DND-41 (cell line): ENCODE results near the gene GATA3.

Experiments
- ATAC-seq: fragments of 200-7000 bp; cut with Tn5 transposase; 3 replicates; pipeline ENCODE4 v1.9.1; 2021; ENCODE audit warnings: low read depth; ENCODE audit not compliant: insufficient read depth
- DNase-seq: peaks from one replicate; pipeline ENCODE4 v3.0.0-alpha.2; 2020
- H2AFZ ChIP-seq: 2 replicates; pipeline ENCODE4 v1.6.0; 2012; ENCODE audit warnings: low read depth, low read length
- H3K27ac ChIP-seq: 2 replicates; pipeline ENCODE4 v1.5.1; 2012; ENCODE audit warnings: low read length, inconsistent platforms
- H3K27me3 ChIP-seq: fragments of 200-600 bp; sonication (generic); 2 replicates; pipeline ENCODE4 v1.6.0; 2012; ENCODE audit warnings: low read length, mild to moderate bottlenecking, inconsistent platforms; ENCODE audit not compliant: insufficient read depth, poor library complexity
- H3K36me3 ChIP-seq: 2 replicates; pipeline ENCODE4 v1.5.1; 2012; ENCODE audit warnings: low read length, inconsistent platforms; ENCODE audit not compliant: insufficient read depth
- H3K4me1 ChIP-seq: 2 replicates; pipeline ENCODE4 v1.5.1; 2012; ENCODE audit warnings: mild to moderate bottlenecking, low read length; ENCODE audit not compliant: insufficient read depth
- H3K4me2 ChIP-seq: 2 replicates; pipeline ENCODE4 v1.6.0; 2012; ENCODE audit warnings: mild to moderate bottlenecking, moderate library complexity, low read length, inconsistent platforms; ENCODE audit not compliant: insufficient read depth
- H3K4me3 ChIP-seq, 2 experiments: fragments of 200-600 bp in 1 of 2; shearing (Covaris generic) in 1 of 2; 2 replicates each; pipeline ENCODE4 v1.5.1; 2012 to 2016; ENCODE audit warnings: inconsistent platforms in 2 of 2, low read length in 2 of 2, mild to moderate bottlenecking in 2 of 2, low read depth in 1 of 2, moderate library complexity in 1 of 2
- H3K79me2 ChIP-seq: 2 replicates; pipeline ENCODE4 v1.6.0; 2012; ENCODE audit warnings: low read length, inconsistent platforms; ENCODE audit not compliant: insufficient read depth
- H3K9ac ChIP-seq: 2 replicates; pipeline ENCODE4 v1.6.0; 2012; ENCODE audit warnings: low read depth, mild to moderate bottlenecking, inconsistent platforms, low read length, moderate library complexity
- H3K9me3 ChIP-seq: 2 replicates; pipeline ENCODE4 v1.5.1; 2012; ENCODE audit warnings: low read length, moderate library complexity, mild to moderate bottlenecking, inconsistent platforms; ENCODE audit not compliant: insufficient read depth, severe bottlenecking
- H4K20me1 ChIP-seq: 2 replicates; pipeline ENCODE4 v1.6.0; 2012; ENCODE audit warnings: low read length; ENCODE audit not compliant: insufficient read depth
- CTCF ChIP-seq: IDR thresholded peaks from 2 replicates; pipeline ENCODE4 v1.5.1; 2012; ENCODE audit warnings: borderline replicate concordance, low read length, moderate library complexity, mild to moderate bottlenecking; ENCODE audit not compliant: poor library complexity, severe bottlenecking; ENCODE audit errors: extremely low read depth
- EZH2 ChIP-seq: IDR thresholded peaks from 3 replicates; pipeline ENCODE4 v1.6.1; 2012; ENCODE audit warnings: borderline replicate concordance, low read depth, mild to moderate bottlenecking, moderate library complexity, low read length, inconsistent platforms; ENCODE audit not compliant: severe bottlenecking

The GATA3 gene

GRCh38 chr10:8040651-8041050 lies 13.8 kb upstream of the GATA3 start:
- Histone ChIP-seq H2AFZ (no peak overlapping the region), H3K4me1 (peaks cover 9% of the 10 kb centered on the region), H3K9ac (no peak overlapping the region), H3K9me3 (no peaks in the 10 kb centered on the region), H4K20me1 (no peaks in the 10 kb centered on the region), H3K27me3 (peaks cover 5% of the 10 kb centered on the region), H3K36me3 (no peaks in the 10 kb centered on the region), H3K4me3 (no peak overlapping the region), H3K4me2 (no peak overlapping the region), H3K27ac (no peak overlapping the region), H3K79me2 (0 out of 2 replicates have a peak, but pooled peaks cover 2% of the 10 kb centered on the region)
- no peak for ATAC-seq
- TF ChIP-seq EZH2 (no peak), CTCF (no peak)
- DNase-seq, result no peak

GRCh38 chr10:8041284-8041991 lies 13.1 kb upstream of the GATA3 start:
- Histone ChIP-seq H2AFZ (no peak overlapping the region), H3K4me2 (no peak overlapping the region), H3K9ac (no peak overlapping the region), H3K27ac (no peak overlapping the region), H3K79me2 (0 out of 2 replicates have a peak, but pooled peaks cover 2% of the 10 kb centered on the region), H3K36me3 (no peaks in the 10 kb centered on the region), H3K9me3 (no peaks in the 10 kb centered on the region), H3K27me3 (peaks cover 5% of the 10 kb centered on the region), H3K4me1 (peaks cover 17% of the 10 kb centered on the region), H3K4me3 (no peak overlapping the region), H4K20me1 (no peaks in the 10 kb centered on the region)
- no peak for ATAC-seq
- DNase-seq, result no peak
- TF ChIP-seq EZH2 (no peak), CTCF (no peak)

GRCh38 chr10:8041992-8042720 lies 12.3 kb upstream of the GATA3 start:
- H3K4me3 ChIP-seq, result no peak overlapping the region
- no peak overlapping the region for H3K27ac ChIP-seq
- TF ChIP-seq EZH2, result no peak
- no peak for TF ChIP-seq CTCF
- no peak for ATAC-seq
- H3K36me3 ChIP-seq, result no peaks in the 10 kb centered on the region
- peaks cover 22% of the 10 kb centered on the region for H3K4me1 ChIP-seq
- H3K27me3 ChIP-seq, result peaks cover 5% of the 10 kb centered on the region
- no peaks in the 10 kb centered on the region for H3K9me3 ChIP-seq
- 0 out of 2 replicates have a peak, but pooled peaks cover 2% of the 10 kb centered on the region for H3K79me2 ChIP-seq
- H2AFZ ChIP-seq, result no peak overlapping the region
- no peak overlapping the region for H3K4me2 ChIP-seq
- H4K20me1 ChIP-seq, result no peaks in the 10 kb centered on the region
- no peak for DNase-seq
- no peak overlapping the region for H3K9ac ChIP-seq
